Left lobe of liver (tissue), 2 donors: ENCODE measurements around the gene ZNF341. TPM values are rescaled to one million over a fixed set of nuclear protein-coding genes. Genes with fewer than 3 reads are reported as not detected.

ENCODE experiments used
- ATAC-seq: fragments of 200-7000 bp; cut with Tn5 transposase; one replicate; pipeline ENCODE4 v1.9.1; 2020; ENCODE audit warnings: mild to moderate bottlenecking, moderate library complexity
- DNase-seq: peaks from one replicate; pipeline ENCODE4 v3.0.0-alpha.2; 2020; ENCODE audit warnings: low spot score
- total RNA-seq: library from RNA; stranded (reverse); gene quantifications from one replicate; pipeline ENCODE4 v1.2.1, GENCODE V29; 2021
- donor health status: DM: no; HTN: no; CAD: no; lungs with moderate emphysema.
- donor health status: DM: no; HTN: yes; CAD: no.

The ZNF341 gene
- total RNA-seq, 1 donor from 2014 or later, result 1.5 TPM

GRCh38 chr20:33821270-33821836 lies 89.6 kb downstream of the ZNF341 start:
- ATAC-seq (no peak), DNase-seq (no peak)

DNA sequence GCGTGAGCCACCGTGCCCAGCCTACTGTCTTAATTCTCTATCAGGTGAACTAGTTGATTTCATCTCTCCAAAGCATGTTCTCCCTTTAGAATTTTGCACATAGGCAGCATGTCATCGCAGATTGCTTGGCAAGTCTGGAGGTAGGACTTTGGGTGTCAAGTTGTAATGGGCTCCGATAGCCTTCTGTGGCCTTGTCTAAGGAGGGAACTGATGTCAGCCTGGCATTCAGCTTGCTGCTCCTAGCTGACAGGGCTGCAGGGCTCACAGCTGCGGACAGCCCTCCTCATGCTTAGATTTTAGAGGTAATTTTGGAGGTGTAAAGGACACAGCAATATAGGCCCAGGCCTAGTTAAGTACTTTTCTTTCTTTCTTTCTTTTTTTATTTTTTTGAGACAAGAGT lies 90.6 kb downstream of the ZNF341 start:
- no peak for ATAC-seq

GRCh38 chr20:33822991-33823390 lies 91.2 kb downstream of the ZNF341 start:
- no peak for ATAC-seq
- no peak for DNase-seq

More for the DNA sequence above, 90.6 kb downstream of the ZNF341 start:
- DNase-seq, result no peak

GRCh38 chr20:33824852-33825251 lies 93.1 kb downstream of the ZNF341 start:
- ATAC-seq, result no peak
- no peak for DNase-seq

DNA sequence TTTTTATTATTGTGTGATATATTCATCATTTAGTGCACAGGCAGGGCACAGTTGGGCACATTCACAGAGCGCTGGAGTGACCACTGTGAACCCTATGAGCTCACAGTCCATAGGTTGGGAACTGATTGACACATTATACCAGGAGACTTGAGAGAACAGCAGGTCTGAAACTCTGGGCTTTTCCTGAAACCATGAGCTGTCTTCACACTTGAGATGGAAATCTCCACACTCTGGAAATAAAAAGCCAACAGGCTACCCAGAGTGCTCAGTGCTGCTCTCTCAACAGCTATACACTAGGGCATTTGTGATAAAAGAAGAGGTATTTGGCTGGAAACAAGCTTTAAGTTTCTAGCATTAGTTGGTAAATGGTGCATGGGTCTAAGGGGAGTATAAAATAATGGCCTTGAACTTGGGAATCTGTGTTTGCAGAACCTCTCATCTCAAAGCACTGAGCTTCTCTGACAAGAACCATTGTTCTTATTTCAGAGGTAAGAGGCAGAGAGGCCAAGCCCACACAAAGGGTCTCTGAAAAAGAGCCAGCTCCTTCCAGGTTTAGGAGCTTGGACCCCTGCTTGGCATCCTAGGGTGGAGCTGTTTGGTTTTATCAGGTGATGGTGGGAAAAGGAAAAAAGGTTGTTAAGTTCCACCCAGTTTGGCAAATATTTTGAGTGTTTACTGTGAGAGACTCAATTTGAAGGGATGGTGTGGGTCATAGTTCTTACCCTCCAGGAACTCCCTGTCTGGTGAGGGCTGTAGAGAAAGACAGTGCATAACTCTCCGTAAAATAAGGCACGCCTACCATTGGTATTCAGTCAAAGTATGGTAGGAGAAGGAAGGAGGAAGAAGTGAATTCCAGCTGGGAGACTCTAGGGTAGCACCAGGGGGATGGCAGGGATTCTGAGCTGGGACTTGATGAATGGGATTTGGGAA lies 93.8 kb downstream of the ZNF341 start:
- DNase-seq (no peak), ATAC-seq (peak; percentile 63)

DNA sequence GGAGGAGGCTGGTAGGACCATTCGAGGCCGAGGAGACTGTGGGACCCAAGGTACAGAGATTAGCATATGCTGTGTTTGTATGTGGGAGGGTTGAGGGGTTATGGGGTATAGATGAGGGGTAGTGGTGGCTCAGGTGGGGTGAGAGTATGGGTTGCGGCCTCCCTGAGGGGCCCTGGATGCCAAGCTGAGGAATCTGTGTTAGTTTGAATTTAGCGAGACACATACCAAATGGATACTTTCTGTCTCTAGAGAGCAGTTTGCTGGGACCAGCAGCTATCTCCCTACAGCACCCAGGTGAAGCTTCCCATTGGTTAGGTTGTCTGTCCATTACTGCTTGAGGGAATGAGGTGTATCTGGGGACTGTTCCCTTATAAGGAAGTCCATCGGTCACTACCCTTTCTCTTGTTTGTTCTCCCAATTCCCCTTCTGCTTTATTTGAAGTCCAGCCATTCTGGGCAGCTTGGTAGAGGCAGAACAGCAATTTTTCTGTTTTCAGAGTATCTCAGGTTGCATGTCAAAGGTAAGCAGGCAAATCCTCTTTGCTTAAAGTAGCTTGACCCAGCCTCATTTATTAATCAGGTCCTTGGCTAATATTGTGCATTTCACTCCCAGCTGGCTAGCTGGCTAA lies 94.6 kb downstream of the ZNF341 start:
- DNase-seq (no peak), ATAC-seq (peak; percentile 78)

- ATAC-seq, result no peak
Observed at GRCh38 chr20:33827109-33827508, 95.3 kb downstream of the ZNF341 start.

DNA sequence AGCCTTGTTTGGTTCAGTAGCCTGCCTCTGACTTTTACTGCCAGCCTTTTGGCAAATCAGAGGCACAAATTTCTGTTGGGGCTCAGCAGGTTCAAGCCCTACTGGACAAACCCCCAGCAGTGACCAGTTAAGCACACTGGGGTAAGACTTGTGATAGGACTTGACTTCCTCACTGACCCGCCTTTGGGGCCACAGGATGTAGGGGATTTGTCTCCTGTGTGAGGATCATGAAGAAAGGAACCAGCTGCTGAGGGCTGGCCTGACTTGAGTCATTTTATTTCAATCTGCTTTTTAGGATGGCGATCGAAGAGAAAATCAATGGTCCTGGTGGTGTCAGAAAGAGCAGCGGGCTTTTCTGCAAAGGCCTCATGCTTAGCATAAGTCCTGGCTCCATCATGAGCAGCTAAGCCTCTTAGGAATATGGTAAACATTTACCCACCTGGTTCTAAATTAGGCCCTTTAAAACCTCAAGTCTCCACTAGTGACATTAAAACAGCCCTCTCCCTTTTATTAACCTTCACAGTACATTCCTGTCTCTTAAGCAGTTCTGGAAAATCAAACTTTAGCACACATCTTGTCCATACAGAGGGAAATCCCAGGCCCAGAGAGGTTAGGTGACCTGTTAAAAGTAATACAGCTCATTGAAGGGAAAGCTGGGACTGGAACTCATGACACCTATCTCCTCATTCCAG lies 96.0 kb downstream of the ZNF341 start:
- no peak for ATAC-seq
- no peak for DNase-seq

More at GRCh38 chr20:33827109-33827508, 95.3 kb downstream of the ZNF341 start:
- no peak for DNase-seq

DNA sequence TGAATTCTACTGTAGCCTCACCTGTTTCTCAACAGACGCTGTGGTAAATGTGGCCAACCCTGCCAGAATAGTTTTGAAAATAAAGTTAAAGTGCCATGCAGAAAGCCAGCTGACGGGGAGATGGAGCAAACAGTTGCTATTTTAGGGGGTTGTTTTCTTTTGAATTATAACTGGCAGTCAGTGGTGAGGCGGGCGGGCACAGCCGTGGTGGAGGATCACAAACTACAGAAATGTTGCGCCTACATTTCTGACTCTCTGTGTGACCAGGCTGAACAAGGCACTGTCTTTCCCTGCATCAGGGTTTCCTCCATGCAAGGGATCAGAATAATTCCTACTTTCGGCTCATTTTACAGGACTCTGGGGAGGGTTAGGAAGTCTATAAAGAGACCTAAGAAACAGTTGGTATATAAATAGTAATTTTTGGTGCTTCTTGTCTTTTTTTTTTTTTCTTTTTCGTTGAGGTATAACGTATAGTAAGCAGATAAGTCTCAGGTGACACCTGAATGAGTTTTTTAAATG lies 96.6 kb downstream of the ZNF341 start:
- ATAC-seq, result no peak
- DNase-seq, result no peak

GRCh38 chr20:33828967-33829560 lies 97.3 kb downstream of the ZNF341 start:
- ATAC-seq (no peak), DNase-seq (no peak)

- DNase-seq, result no peak
- ATAC-seq, result no peak
Observed at GRCh38 chr20:33829636-33830035, 97.8 kb downstream of the ZNF341 start.

- ATAC-seq, result no peak
- DNase-seq, result no peak
Observed at GRCh38 chr20:33830371-33830770, 98.6 kb downstream of the ZNF341 start.

DNA sequence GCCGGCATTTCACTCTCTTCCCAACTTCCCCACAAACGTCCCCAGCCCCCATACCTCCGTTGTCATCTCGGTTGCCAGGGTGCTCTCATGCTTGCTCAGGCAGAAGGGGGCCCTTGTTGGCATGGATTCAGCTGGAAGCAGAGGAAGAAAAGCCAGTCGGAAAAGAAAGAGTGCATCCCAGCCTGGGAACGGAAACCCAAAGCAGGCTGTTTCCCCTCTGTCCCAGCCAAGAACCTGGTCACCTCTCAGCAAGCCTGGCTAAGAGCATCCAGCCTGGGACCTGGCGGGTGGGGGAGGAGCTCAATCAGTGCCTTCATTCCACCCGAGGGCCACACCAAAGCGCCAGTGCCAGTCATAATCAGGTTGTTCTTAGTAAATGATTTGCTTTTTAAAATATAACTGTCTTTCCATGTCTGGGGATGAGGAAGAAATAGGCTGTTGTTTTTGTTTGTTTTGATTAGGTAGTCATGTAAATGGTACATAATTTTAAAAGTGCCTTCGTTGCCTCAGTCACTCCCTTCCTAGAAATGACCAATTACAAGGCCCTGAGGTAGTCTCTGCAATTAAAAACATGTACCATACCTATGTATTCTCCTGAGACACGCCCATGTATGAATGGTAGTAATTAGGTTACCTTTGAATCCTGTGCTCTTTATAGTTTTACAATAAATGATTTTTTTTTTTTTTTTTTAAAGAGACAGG lies 100.5 kb downstream of the ZNF341 start:
- ATAC-seq (peak; percentile 7), DNase-seq (no peak)

GRCh38 chr20:33833333-33833732 lies 101.5 kb downstream of the ZNF341 start:
- no peak for ATAC-seq
- no peak for DNase-seq

GRCh38 chr20:33835615-33836172 lies 103.9 kb downstream of the ZNF341 start:
- peak; percentile 79 for DNase-seq
- peak; percentile 75 for ATAC-seq

DNA sequence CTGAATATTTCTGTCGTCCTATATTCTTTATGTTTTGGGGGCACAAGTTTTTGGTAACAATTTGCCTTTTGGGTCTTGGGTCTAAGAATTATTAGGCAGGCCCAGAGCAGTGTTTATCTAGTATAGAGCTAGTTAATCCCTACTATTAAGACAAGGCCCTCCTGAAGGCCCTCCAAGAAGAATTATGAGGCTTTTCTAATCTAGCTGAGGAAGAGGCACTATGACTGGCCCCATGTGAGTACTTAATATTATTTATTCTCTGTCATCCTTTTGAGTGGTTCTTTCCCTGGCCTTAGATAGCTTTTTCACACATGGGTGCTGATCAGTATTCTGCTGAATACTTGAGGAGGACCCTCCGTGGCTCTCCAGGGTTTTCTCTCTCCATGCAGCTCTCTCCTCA lies 104.5 kb downstream of the ZNF341 start:
- DNase-seq (no peak), ATAC-seq (no peak)

GRCh38 chr20:33837096-33837830 lies 105.5 kb downstream of the ZNF341 start:
- DNase-seq (no peak), ATAC-seq (no peak)

- peak; percentile 62 for ATAC-seq
- no peak for DNase-seq
Observed at GRCh38 chr20:33838035-33838864, 106.5 kb downstream of the ZNF341 start.
